Fibroblast of lung (primary cell): ENCODE data around the gene ALG12. TPM values are rescaled to one million over a fixed set of nuclear protein-coding genes. Genes with fewer than 3 reads are reported as not detected.

Source experiments
- DNase-seq, 2 donors: peaks; one replicate each; pipeline versions ENCODE4 v3.0.0 to v3.0.0-alpha.2; 2010; ENCODE audit warnings: low read depth in 2 of 2
- H2AFZ ChIP-seq: 2 replicates; pipeline ENCODE4 v1.5.1; 2012; ENCODE audit warnings: low read length, control low read depth, inconsistent platforms
- H3K27ac ChIP-seq: 2 replicates; pipeline ENCODE4 v1.5.1; 2011; ENCODE audit warnings: low read length, control low read depth; ENCODE audit not compliant: insufficient read depth
- H3K27me3 ChIP-seq: 2 replicates; pipeline ENCODE4 v1.5.1; 2011; ENCODE audit warnings: mild to moderate bottlenecking, low read length; ENCODE audit not compliant: control insufficient read depth, insufficient read depth
- H3K36me3 ChIP-seq: 2 replicates; pipeline ENCODE4 v1.5.1; 2011; ENCODE audit warnings: low read length; ENCODE audit not compliant: control insufficient read depth, insufficient read depth
- H3K4me1 ChIP-seq: 2 replicates; pipeline ENCODE4 v1.5.1; 2011; ENCODE audit warnings: low read length; ENCODE audit not compliant: control insufficient read depth, insufficient read depth; ENCODE audit errors: extremely low read depth
- H3K4me2 ChIP-seq: 2 replicates; pipeline ENCODE4 v1.5.1; 2011; ENCODE audit warnings: low read length, control low read depth; ENCODE audit not compliant: insufficient read depth; ENCODE audit errors: extremely low read depth
- H3K4me3 ChIP-seq, 4 experiments: fragments of 200-600 bp in 1 of 4; sonication (generic) in 1 of 4; replicated peaks in 1 of 4; 2 replicates each; pipeline ENCODE4 v1.5.1; 2011 to 2016; ENCODE audit warnings: low read length in 4 of 4, low read depth in 3 of 4, mild to moderate bottlenecking in 3 of 4, control low read depth in 2 of 4, inconsistent platforms in 1 of 4, mixed read lengths in 1 of 4; ENCODE audit not compliant: insufficient read depth in 1 of 4; ENCODE audit errors: control extremely low read depth in 1 of 4
- H3K79me2 ChIP-seq: 2 replicates; pipeline ENCODE4 v1.5.1; 2012; ENCODE audit warnings: mild to moderate bottlenecking, low read length, inconsistent platforms; ENCODE audit not compliant: control insufficient read depth, insufficient read depth
- H3K9ac ChIP-seq: 2 replicates; pipeline ENCODE4 v1.5.1; 2011; ENCODE audit warnings: mild to moderate bottlenecking, low read length, control low read depth; ENCODE audit not compliant: insufficient read depth
- H3K9me3 ChIP-seq: 2 replicates; pipeline ENCODE4 v1.5.1; 2012; ENCODE audit warnings: low read depth, low read length; ENCODE audit not compliant: control insufficient read depth, insufficient read depth
- H4K20me1 ChIP-seq: 2 replicates; pipeline ENCODE4 v1.5.1; 2011; ENCODE audit warnings: low read length; ENCODE audit not compliant: control insufficient read depth, insufficient read depth; ENCODE audit errors: extremely low read depth
- CTCF ChIP-seq, 2 donors: IDR thresholded peaks in 1 of 2; conservative IDR thresholded peaks in 1 of 2; 1 replicate in 1 of 2; 2 replicates in 1 of 2; pipeline ENCODE4 v1.5.1; 2011 to 2012; ENCODE audit warnings: low read length in 2 of 2, control low read depth in 1 of 2, inconsistent platforms in 1 of 2, low read depth in 1 of 2, mild to moderate bottlenecking in 1 of 2
- EZH2 ChIP-seq: IDR thresholded peaks from 2 replicates; pipeline ENCODE4 v1.5.1; 2012; ENCODE audit warnings: low read length, control low read depth, mild to moderate bottlenecking; ENCODE audit errors: missing control alignments
- polyA plus RNA-seq, 2 donors: library from polyadenylated mRNA; depleted of rRNA in 1 of 2; stranded (reverse) in 1 of 2; unstranded in 1 of 2; fragments of >200 nt; gene quantifications; 2 replicates each; pipeline ENCODE4 v1.2.1, GENCODE V29; 2011 to 2012; ENCODE audit warnings: missing spikeins in 1 of 2
- total RNA-seq: library from RNA; depleted of rRNA; stranded (reverse); fragments of >200 nt; gene quantifications from 2 replicates; pipeline ENCODE4 v1.2.1, GENCODE V29; 2014

ALG12 gene
- total and polyA plus RNA-seq, 2 donors (not counting 1 experiment from before 2014, with no cell fraction given) = 9.6 to 19.0 TPM

GRCh38 chr22:49941507-49942316, 23.5 kb upstream of the ALG12 start:
- no peak overlapping the region for H2AFZ ChIP-seq

GRCh38 chr22:49938565-49939136, 20.4 kb upstream of the ALG12 start:
- Histone ChIP-seq H3K4me3 (no peak overlapping the region), H2AFZ (no peak overlapping the region), H3K79me2 (no peaks in the 10 kb centered on the region), H4K20me1 (no peaks in the 10 kb centered on the region), H3K36me3 (no peaks in the 10 kb centered on the region), H3K27ac (no peak overlapping the region), H3K9ac (no peak overlapping the region), H3K9me3 (no peaks in the 10 kb centered on the region), H3K4me2 (no peak overlapping the region), H3K4me1 (peaks cover 24% of the 10 kb centered on the region), H3K27me3 (no peaks in the 10 kb centered on the region)
- no peak for TF ChIP-seq CTCF (conservative IDR thresholded peaks at IDR 0.05 in 1 of 2, IDR thresholded peaks at IDR 0.05 in 1 of 2; ENCODE audit: low read depth in 1 of 2, low read length in 2 of 2)
- no peak for DNase-seq

More at GRCh38 chr22:49941507-49942316, 23.5 kb upstream of the ALG12 start:
- H3K4me3 ChIP-seq = no peak overlapping the region
- no peak overlapping the region for H3K4me2 ChIP-seq
- no peak overlapping the region for H3K27ac ChIP-seq
- DNase-seq = no peak
- no peak overlapping the region for H3K9ac ChIP-seq
- H4K20me1 ChIP-seq = no peaks in the 10 kb centered on the region
- no peaks in the 10 kb centered on the region for H3K36me3 ChIP-seq
- H3K79me2 ChIP-seq = no peaks in the 10 kb centered on the region
- H3K9me3 ChIP-seq = no peaks in the 10 kb centered on the region
- peaks cover 10% of the 10 kb centered on the region for H3K4me1 ChIP-seq
- no peak for TF ChIP-seq CTCF (conservative IDR thresholded peaks at IDR 0.05 in 1 of 2, IDR thresholded peaks at IDR 0.05 in 1 of 2; ENCODE audit: low read depth in 1 of 2, low read length in 2 of 2)
- TF ChIP-seq EZH2 = no peak
- no peaks in the 10 kb centered on the region for H3K27me3 ChIP-seq

GRCh38 chr22:49937758-49938564, 19.7 kb upstream of the ALG12 start:
- Histone ChIP-seq H2AFZ (no peak overlapping the region), H3K9ac (no peak overlapping the region), H3K4me3 (no peak overlapping the region), H4K20me1 (no peaks in the 10 kb centered on the region), H3K27me3 (no peaks in the 10 kb centered on the region), H3K79me2 (no peaks in the 10 kb centered on the region), H3K4me2 (no peak overlapping the region), H3K36me3 (no peaks in the 10 kb centered on the region), H3K9me3 (no peaks in the 10 kb centered on the region), H3K27ac (no peak overlapping the region), H3K4me1 (peaks cover 24% of the 10 kb centered on the region)
- no peak for DNase-seq
- TF ChIP-seq EZH2 (no peak), CTCF (conservative IDR thresholded peaks at IDR 0.05 in 1 of 2, IDR thresholded peaks at IDR 0.05 in 1 of 2; ENCODE audit: low read depth in 1 of 2, low read length in 2 of 2) (no peak)
